LNCaP clone FGC (cell line): ENCODE data around the gene IFT20.
"Not testable (repeated sequence)": the region's sequence is repeated elsewhere in the genome, so short reads cannot be mapped to it uniquely, and the experiment has no call there.

Experiments
- DNase-seq: peaks from one replicate; pipeline ENCODE4 v3.0.0-alpha.2; 2011; ENCODE audit warnings: low read depth
- H3K4me3 ChIP-seq: 2 replicates; pipeline ENCODE4 v1.5.1; 2011; ENCODE audit warnings: mild to moderate bottlenecking, low read depth, low read length, control low read depth
- TF ChIP-seq, protein P1 (sequence below): IDR thresholded peaks from 2 replicates; pipeline ENCODE4 v1.5.1; 2012; ENCODE audit warnings: mild to moderate bottlenecking; ENCODE audit not compliant: control insufficient read depth, insufficient read depth; ENCODE audit errors: extremely low read depth

Gene IFT20

DNA sequence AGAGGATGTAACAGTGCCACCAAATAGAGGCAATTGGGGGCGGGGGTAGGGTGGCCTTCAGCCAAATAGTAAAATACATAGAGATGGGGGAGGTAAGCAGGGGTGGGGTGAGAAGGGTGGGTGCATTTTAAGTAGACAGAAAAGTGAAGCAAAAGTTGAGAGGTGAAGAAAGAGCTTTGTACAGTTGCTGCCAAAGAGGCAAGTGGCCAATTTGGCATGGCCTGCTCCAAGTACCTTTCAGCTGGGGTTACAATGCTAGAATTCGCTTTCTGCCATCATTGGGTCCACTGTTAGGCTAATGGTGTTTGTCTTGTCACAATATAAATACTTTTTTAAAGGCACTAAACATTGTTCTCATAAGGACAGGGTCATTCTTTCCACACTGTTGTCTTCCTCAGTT lies 21.4 kb downstream of the IFT20 start:
- no peak for DNase-seq
- H3K4me3 ChIP-seq, result no peak overlapping the region
- TF ChIP-seq, protein P1, sequence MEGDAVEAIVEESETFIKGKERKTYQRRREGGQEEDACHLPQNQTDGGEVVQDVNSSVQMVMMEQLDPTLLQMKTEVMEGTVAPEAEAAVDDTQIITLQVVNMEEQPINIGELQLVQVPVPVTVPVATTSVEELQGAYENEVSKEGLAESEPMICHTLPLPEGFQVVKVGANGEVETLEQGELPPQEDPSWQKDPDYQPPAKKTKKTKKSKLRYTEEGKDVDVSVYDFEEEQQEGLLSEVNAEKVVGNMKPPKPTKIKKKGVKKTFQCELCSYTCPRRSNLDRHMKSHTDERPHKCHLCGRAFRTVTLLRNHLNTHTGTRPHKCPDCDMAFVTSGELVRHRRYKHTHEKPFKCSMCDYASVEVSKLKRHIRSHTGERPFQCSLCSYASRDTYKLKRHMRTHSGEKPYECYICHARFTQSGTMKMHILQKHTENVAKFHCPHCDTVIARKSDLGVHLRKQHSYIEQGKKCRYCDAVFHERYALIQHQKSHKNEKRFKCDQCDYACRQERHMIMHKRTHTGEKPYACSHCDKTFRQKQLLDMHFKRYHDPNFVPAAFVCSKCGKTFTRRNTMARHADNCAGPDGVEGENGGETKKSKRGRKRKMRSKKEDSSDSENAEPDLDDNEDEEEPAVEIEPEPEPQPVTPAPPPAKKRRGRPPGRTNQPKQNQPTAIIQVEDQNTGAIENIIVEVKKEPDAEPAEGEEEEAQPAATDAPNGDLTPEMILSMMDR, result no peak

DNA sequence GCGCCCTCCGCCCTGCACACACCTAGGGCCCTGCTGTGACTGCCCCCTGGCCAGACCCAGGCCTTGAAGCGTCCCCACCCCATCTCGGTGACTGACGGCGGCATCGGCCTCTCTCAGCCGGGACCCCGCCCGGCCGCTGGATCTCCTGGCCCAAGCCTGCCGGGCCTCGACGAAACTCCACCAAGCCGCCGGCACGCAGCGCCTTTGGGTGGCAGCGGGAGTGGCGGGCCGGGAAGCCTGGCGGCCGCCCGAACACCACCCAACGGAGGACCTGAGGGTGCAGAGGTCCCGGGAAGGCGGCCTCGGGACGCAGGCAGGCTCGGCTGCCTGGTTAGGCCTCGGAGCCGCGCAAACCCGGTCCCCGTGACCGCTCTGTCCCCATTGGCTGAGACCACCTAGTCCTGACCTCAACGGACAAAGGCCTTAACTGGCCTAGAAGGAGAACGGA lies 28.3 kb downstream of the IFT20 start:
- TF ChIP-seq, protein P1, result no peak
- no peak for DNase-seq
- no peak overlapping the region for H3K4me3 ChIP-seq

DNA sequence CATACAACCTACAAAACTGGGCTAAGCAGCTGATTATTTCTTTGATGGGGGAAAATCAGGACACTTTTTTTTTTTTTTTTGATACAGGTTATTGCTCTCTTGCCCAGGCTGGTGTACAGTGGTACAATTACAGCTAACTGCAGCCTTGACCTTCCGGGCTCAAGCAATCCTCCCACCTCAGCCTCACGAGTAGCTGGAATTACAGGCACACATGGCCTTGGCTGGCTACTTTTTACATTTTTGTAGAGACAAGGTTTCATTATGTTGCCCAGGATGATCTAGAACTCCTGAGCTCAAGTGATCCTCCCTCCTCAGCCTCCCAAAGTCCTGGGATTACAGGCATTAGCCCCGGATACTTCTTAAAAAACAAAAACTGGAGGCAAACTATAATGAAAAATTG lies 36.8 kb downstream of the IFT20 start:
- TF ChIP-seq, protein P1, result no peak
- H3K4me3 ChIP-seq, result no peak overlapping the region
- no peak for DNase-seq

DNA sequence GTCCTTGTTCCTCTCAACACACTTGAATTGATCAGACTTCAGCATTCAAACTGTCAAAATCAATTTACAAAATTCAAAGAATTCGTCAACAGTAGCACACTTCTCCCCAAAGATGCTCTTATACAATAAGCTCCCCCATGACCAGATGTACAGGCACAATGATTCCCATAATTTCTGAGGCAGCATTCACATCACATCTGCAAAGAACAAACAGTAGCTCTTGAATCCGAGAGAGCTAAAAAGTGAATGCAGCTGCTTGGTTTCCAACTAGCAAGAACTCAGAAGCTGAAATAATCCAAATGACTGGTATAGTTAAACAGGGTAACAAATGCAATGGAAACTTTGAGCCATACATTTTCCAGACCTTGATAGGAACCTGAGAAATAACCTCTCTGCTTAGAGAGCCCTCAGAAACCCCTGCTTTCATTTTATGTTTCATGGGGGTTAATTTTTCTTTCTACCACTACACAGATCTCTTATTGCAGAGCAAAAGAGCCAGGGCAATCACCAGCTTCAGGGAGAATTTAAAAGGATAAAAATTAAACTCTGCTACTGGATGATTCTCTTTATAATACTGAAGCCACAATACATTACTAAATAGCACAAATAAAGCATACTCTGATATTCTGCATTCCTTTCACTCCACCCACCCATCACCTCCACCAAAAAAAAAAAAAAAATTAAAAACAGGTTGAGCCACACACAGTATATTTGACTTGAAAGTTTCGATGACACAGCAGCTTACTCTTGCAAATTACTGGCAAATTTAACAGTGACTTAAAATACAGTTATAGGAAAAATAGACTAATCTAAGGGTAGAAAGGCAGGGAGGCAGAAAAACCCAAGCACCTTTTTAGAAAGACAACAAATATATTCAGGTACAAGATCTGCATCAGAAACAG lies 39.3 kb downstream of the IFT20 start:
- TF ChIP-seq, protein P1, result no peak
- H3K4me3 ChIP-seq, result no peak overlapping the region
- no peak for DNase-seq

DNA sequence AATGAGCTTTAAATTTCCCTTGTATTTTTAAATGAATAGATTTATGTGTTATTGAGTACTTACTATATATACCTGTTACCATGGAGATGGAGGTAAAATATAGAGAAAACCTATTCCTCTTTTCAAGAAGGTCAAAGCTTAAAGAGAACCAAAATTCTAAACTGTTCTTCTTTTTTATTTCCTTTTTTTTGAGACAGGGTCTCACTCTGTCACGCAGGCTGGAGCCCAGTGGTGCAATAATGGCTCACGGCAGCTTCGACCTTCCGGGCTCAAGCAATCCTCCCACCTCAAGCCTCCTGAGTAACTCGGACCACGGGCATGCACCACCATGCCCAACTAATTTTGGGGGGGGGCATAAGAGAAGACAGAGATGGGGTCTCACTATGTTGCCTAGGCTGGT lies 41.3 kb downstream of the IFT20 start:
- no peak for DNase-seq
- TF ChIP-seq, protein P1, result no peak
- no peak overlapping the region for H3K4me3 ChIP-seq

DNA sequence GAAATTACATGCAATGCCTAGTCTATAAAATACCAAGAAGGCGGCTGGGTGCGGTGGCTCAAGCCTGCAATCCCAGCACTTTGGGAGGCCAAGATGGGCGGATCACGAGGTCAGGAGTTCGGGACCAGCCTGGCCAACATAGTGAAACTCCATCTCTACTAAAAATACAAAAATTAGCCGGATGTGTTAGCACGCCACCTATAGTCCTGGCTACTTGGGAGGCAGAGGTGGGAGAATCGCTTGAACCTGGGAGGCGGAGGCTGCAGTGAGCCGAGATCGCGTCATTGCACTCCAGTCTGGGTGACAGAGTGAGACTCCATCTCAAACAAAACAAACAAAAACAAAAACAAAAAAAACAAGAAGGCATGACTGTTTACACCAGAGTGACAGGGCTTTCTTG lies 42.4 kb downstream of the IFT20 start:
- DNase-seq, H3K4me3 ChIP-seq: not testable (repeated sequence)

DNA sequence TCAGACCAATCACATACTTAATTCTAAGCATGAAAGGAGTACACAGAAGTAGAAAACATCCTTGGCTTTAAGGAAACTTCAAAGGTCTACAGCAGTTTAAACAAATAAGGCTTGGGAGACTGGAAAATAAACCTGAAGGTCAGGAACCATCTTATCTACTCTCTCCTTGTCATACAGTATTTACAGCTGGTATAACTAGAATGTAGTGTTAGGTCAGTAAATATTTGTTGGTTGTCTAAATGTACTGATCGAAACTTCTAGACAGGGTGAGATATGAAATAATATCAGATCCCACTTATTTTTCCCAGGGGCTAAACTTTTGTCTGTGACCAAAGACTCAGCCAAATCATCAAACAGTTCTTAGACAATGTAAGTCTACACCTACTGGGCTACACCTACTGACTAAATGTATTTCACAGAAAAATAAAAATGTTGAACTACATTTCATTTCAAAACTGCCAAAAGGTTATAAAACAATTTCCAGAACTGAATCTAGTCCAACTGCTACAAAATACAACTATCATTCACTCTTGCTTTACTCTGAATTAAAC lies 43.4 kb downstream of the IFT20 start:
- peak; percentile 17 for DNase-seq
- H3K4me3 ChIP-seq, result no peak overlapping the region
- TF ChIP-seq, protein P1, result no peak
